Jurkat, Clone E6-1 (cell line): ENCODE measurements around the gene TSPAN31.
A peak's percentile ranks its signal among the peaks of the same experiment; 100 is the strongest.

Experiments
- DNase-seq: peaks from one replicate; pipeline ENCODE4 v3.0.0-alpha.2; 2011; ENCODE audit warnings: low read depth, low spot score
- H3K4me3 ChIP-seq: 2 replicates; pipeline ENCODE4 v1.5.1; 2011; ENCODE audit warnings: mild to moderate bottlenecking, low read length, control low read depth, moderate library complexity

Gene TSPAN31

DNA sequence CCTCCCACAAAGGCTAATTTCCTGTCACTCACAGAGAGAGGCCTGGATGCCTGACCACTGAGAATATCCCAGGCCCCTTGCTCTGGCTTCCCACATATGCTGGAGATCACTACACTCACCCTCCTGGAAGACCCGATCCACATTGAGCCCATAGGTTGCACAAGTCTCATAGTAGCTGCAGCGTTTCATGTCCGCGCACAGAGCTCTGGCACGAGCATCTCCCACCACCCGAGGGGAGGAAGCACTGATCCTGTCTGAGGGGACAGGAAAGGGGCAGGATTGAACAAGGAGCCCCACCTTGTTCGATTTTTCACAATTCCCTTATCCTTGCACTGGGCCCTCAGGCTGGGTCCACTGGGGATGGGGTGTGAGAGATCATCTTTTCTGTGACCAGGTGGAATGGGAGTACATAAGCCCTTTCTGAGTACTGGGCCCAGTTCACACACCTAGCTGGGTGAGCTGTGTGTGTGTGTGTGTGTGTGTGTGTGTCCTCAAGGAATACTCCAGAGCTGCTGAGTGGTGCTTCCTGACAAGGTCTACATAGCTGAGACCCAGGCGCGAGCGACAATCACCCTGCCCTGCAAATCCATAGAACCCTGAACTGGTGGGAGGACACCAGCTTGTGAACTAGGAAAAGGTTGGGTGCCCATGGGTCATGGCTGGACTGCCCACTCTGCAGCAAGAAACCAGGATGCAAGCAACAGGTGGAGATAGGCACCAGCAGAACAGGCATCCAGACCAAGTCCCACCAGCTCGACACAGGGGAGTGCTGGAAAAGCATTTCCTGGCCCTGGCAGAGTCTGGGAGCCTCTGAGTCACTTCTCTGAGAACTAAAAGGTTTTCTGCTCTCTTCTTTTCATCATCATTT, 11.9 kb upstream of the TSPAN31 start:
- H3K4me3 ChIP-seq = no peak overlapping the region
- DNase-seq = no peak

DNA sequence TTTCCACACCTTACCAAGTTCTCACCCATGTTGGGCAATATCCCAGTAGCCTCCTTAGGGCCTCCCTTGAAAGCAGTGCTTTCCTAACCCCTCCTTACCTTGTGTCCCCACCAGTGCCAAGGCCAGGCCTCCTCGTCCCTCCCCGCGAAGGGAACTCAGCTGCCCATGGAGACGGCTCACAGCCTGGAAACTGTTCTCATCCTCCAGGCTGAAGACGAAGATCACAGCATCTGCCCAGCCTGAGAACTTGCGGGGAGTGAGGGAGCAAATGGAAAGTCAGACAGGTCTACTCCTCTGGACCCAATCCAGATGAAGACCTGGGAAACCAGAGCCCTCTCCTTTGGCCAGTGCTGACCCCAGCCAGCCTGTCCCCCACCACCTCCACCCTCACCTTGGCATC, 10.9 kb upstream of the TSPAN31 start:
- no peak overlapping the region for H3K4me3 ChIP-seq
- no peak for DNase-seq

DNA sequence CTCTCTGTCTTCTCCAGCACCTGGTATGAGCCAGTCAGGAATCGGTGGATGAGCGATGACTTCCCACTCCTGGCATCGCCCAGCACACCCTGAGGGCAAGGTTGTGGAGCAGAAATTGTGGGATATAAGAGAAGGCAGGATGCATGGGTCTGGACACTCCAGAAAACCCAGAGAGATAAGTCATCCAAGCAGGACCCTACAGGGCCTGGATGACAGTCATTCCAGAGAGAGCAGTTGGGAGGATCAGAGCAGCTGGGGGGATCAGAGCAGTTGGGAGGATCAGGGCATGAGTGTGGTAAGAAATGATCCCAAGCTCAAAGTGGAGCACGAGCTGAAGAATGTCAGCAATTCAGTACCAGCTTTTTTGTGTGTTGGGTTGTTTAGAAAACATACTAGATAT, 10.2 kb upstream of the TSPAN31 start:
- no peak for DNase-seq

DNA sequence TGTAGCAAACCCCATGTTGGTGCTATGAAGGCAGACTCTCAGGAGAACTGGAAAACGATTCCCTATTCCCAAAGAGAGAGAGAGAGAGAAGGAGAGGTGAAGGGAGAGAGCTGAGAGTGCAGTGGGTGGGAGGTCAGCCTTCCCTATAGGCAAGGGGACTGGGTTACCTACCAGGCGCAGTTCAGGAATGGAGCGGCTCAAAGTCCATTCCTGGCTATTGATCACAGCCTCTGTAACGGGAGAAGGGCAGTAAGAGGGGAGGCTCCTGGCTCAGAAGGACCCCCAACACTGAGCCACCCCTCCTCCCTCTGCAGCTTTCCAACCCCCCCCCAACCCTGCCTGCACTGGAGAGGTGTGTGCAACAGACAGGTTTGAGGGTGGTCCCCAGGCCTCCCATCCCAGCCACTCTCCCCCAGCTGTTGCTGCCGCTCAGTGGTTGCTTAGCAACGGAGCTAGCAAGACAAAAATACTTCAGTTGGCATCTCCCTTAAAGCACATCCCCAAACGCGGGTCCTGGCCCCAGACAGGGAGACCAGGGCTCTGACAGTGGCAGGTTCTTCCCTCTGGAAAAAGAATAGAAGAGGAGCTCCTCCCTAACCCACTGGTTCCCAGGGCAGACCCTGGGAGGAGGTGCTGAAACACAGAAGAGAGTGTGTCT, 9.5 kb upstream of the TSPAN31 start:
- no peak overlapping the region for H3K4me3 ChIP-seq
- DNase-seq = no peak

More for the DNA sequence above, 10.2 kb upstream of the TSPAN31 start:
- no peak overlapping the region for H3K4me3 ChIP-seq

DNA sequence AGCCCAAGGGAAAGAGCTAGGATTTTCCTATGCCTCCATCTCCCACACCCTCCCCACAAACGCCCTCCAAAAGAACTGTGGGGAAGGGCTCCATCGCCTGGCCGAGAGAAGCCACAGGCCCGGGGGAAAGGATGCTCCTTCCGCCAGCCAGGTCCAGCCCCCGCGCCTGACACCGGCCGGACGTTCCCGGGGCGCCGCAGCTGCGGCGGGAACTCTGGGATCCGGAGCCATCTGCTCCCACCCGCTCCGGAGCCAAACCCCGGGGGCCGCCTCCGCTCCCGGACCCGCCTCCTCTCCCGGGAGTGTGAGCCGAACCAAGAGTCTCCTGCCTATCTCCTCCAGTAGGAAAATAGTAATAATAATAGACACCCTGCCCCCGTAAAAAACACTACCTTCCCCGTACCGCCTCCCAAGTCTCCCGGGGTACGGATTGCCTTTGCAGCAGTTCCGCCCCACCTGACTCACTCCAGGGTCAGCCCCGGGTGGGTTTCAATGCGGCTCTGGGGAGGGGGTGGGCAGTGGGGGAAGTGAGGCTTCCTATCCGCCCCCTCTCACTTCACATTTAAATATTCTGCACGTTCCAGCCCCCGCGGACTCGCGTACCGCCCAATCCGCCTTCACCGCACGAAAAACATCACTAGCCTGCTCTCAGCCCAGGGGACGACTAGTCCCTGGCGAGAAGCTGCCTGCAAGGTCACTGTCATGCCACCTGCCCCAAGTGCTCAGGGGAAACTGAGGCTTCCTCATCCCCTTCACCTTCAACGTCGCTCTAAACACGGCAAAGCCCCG, 8.7 kb upstream of the TSPAN31 start:
- DNase-seq = no peak
- H3K4me3 ChIP-seq = no peak overlapping the region

DNA sequence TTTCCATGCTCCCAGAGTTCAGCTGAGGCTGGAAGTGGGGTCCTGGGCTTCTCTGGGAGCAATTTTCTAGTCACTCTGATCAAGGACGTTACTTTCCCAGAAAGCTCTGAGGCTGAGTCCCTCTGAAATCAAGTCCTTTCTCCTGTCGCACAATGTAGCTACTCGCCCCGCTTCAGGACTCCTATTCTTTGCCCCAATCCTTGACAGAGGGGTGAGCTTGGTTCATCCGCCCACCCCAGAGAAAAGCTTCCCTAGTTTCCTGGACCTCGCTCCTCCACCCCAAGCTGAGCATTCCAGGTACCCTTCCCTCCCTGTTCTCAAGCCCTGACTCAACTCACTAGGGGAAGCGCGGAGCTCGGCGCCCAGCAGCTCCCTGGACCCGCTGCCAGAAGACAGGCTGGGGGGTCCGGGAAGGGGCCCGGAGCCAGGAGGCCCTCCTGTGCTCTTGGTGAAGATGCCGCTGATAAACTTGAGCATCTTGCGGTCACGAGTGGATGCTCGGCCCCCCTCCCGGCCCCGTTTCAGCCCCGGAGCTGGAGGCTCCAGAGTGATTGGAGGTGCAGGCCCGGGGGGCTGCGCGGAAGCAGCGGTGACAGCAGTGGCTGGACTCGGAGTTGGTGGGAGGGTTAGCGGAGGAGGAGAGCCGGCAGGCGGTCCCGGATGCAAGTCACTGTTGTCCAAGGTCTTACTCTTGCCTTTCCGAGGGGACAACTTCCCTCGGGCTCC, 7.9 kb upstream of the TSPAN31 start:
- H3K4me3 ChIP-seq = no peak overlapping the region
- DNase-seq = no peak

DNA sequence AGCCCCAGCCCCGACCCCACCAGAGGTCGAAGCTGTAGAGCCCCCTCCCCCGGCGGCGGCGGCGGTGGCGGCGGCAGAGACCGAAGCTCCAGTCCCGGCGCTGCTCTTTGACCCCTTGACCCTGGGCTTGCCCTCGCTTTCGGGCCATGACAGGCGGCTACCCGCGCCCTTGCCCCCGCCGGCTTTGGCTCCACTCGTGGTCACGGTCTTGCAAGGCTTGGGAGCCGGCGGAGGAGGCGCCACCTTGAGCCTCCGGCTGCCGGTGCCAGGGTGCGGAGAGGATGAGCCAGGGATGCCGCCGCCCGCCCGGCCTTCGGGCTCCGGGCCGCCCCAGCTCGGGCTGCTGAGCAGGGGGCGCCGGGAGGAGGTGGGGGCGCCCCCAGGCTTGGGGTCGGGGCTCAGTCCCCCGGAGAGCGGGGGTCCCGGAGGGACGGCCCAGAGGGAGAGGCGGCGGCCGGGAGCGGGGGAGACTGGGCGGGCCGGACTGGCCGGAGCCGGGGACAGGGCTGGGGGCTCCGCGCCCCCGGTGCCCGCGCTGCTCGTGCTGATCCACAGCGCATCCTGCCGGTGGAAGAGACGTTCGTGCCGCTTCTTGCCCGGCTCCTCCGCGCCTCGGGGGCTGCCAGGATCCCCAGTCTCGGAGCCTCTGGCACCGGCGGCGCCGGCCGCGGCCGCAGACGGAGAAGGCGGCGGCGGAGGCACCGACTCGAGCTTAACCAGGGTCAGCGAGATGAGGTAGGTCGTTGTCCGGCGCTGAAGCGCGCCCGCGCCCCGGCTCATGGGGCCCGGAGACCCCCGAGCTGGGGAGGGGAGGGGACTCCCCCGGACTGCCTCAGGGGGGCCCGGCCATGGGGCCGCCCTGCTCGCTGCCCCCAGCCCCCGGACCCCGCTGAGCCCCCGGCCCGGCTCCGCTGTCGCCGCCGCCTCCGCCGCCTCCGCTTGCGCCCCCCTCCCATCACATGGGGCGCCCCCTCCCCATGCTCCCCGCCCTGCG, 7.1 kb upstream of the TSPAN31 start:
- DNase-seq = no peak
- H3K4me3 ChIP-seq = no peak overlapping the region

DNA sequence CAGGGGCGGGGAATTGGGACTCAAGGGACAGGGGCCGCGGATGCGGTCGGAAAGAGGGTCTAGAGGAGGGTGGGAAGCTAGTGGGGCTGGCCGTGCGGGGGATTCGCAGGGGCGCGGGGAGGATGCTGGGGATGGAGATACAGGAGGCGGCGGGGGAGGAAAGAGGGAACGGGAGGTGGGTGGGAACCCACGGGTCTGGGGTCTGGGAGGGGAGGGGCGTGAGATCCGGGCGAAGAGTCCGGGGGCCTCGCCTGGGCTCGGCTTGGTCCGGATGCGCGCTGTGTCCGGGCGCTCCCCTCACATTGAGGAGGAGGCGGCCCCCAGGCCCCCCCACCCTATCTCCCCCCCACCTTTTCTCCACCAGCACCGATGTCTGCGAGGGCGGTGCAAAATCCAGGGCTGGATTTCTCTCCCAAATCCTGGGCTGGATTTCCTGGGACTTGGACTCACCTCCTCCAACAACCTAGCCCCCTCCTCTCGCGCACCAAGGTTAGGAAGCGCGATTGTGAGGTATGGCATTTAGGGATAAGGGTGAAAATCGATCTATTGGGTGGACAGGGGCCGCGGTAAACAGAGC, 6.1 kb upstream of the TSPAN31 start, which contains the start of gene AGAP2:
TSS of gene AGAP2 (minus strand) at position 82 of the 577 bp plus-strand sequence. CDS start 496 bp downstream, outside the sequence.
- H3K4me3 ChIP-seq = no peak within 1 kb of the TSS
- DNase-seq = no peak

DNA sequence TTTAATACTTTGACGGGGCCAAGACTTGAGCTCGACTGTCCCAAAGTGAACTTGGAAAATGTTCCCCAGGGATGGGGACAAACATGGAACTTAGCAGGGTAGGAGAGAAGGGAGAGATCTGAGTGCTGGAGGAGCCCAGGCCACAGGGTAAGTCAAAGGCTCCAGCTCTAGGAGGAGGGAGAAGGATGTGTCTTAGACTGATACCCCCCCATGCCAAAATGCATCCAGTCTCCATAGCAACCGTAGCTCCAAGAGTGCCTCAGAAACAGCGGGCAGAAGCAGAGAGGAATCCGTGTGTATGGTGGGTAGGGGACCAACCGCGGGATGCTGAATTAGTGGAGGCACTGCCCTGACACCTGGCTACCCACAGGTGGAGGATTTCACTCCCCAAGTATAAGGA, 5.5 kb upstream of the TSPAN31 start:
- H3K4me3 ChIP-seq = no peak overlapping the region
- DNase-seq = no peak

DNA sequence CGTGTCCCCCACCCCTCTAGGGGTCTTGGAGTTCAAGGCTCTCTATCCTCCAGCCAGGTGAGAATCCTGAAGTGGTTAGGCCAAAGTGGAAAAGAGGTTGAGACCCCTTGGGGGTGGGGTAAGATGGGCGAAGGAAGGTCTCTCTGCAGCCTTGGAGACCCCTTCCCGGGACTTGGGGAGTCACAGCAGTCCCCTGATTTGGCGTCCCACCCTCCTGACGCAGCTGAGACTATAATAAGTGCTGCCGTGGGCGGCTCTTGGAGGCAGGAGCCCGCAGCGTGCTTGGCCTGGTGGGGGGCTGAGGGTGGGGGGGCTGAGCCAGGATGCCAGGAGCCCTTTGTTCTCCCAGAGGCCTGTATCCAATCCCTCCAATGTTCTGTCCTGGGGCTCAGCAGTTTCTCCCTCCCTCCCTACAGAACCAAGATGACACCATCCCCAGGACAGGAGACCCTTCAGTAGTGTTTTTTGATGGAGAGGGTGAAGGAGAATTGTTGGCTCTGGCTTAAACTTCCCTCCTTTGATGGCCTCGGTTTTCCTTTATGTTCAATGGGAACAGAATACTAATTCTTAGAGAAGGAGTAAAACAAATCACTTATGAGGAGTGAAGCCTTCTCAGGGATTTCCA, 4.8 kb upstream of the TSPAN31 start:
- no peak overlapping the region for H3K4me3 ChIP-seq
- DNase-seq = no peak

DNA sequence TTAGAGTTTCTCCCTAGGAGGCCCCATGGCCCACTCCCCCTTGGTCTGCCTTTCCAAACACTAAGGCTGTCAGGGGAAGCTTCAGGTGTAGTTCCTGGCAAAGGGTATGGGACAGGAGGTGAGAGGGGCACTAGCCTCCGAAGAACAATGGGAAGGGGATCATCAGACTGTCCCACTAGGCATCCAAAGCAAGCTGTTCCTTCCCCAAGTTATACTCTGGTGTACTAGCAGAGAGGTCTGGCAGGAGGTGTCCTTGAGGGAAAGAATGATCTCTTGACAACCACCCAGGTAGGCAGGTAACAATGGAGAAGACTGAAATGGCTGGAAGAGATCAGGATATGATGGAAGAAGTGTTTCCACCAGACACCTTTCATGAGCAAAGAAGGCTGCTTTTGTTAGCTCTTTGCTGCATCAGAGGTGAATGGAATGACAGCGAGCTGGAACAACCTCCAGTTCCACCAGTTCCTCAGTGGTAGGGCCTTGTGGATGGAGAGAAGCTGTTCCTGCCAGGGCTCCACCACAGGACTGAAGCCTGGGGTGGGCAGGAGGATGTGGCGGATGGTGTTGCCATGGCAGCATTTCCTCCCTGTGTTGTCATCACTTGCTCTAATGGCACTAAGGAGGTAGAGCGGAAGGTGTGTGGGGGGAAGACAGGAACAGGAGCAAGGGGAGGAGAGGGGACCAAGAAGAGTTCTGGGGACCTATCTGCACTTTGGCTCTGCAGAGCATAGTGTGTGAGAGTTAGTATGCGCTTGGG, 4.0 kb upstream of the TSPAN31 start:
- DNase-seq = peak; percentile 95
- peak overlapping the region; percentile 91 for H3K4me3 ChIP-seq

DNA sequence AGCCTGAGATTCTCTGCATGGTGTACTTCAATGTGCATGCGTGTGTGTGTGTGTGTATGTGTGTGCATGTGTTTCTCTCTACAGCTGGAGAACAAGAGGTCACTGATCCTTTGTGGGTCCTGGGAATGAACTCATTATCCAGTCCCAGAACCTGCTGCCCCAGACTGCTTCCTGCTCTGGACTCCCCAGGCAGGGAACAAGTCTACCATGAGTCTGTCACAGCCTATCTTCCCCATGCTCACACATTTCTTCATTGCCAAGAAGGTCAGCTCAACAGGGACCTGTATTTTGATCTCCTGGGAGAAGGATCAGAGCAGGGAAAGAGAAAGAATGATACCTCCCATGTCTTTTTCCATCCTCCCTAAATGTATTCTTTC, 3.4 kb upstream of the TSPAN31 start:
- no peak for DNase-seq
- H3K4me3 ChIP-seq = peak overlapping the region; percentile 91

DNA sequence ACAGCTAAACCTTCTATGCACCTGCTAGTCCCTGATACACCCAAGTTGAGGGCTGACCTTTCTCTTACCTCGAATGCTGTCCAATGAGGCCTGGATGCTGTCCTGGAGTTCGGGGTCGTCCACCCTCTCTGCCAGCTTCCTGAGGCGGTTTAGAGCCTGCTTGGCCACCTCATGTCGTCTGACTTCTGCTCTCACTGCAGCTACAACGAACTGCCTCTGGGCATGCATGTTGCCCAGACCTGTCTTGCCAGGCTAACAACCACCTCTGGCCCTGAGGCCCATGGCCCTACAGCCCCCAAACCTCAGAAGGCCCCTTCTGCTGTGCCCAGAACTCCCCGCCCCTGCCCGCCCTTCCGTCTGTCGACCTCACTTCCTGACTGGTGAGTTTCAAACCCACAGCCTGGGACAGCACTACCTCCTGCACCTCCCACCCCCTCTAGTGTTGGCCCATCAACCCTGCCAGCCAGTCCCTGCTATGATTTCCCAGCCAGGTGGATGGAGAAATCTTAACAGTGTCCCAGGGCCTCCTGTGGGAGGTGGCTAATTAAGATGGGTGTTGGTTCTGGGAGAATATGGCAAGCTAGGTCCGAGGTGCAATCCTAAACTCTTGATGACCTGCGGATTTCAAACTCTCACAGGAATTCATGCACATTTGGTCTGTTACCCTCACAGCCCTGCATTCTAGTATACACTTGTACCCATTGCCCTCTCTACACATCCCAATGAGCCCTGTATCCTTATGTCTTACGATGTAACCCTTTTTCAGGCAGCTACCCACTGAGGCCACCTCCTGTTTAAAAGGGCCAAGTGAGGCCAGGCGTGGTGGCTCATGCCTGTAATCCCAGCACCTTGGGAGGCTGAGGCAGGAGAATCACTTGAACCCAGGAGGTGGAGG, 2.7 kb upstream of the TSPAN31 start:
- peak overlapping the region; percentile 91 for H3K4me3 ChIP-seq
- DNase-seq = peak; percentile 88

DNA sequence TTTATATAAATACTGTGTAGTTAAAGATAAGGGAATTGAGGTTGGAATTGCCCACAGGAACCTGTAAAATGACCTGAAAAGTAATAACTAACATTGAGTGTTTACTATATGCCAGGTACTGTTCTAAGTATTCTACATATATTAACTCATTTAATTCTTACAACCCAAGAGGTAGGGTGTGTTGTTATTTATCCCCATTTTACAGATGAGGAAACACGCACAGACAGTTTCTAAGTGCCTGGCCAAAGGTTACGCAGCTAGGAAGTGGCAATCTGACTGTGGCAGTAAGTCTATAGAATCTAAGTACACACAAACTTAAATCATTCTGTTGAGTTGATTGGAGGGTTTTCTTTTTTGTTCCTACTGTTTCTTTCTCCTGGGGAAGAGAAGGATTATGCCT, 1.1 kb upstream of the TSPAN31 start:
- H3K4me3 ChIP-seq = no peak overlapping the region
- no peak for DNase-seq

DNA sequence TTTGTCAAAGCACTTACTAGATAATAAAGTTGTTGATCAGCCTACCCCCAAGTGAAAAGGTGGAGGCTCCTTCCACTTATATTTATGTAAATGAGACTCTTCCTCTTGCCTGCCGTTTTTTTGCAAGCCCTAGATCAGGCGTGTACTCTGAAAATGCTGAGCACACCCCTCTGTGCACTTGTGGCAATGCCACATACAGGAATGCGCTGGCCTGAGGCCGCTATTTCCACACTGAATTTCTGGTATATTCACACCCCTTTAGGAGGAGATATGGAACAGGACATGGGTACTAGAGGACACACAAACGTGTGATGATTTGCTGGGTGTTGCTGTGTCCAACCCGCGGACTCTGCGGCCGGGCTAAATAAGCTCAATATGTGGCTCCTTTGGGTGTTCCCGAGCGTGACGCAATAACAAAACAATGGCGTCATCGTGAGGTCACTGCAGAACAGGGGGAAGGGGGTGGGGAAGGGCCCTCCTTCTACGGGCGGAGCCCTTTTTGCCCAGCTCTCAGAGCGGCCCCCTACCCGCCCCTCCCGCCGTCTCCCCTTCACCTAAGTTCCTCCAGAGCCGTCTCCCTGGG, 554 bp upstream of the TSPAN31 start:
- DNase-seq = no peak
- H3K4me3 ChIP-seq = no peak overlapping the region
